H1 (cell line): ENCODE measurements around the gene PTPRJ. TPM values are rescaled to one million over a fixed set of nuclear protein-coding genes. Genes with fewer than 3 reads are reported as not detected.

Experiments
- CTCF ChIA-PET: fragments of 300-600 bp; sonication (Branson Sonifier 250); formaldehyde crosslinking; loops from one replicate; lab custom pipeline; 2021; ENCODE audit not compliant: partially characterized antibody; lab: Charles Lee
- POLR2A ChIA-PET: fragments of 300-600 bp; sonication (Branson Sonifier 250); formaldehyde crosslinking; loops from one replicate; lab custom pipeline; 2021; ENCODE audit warnings: inconsistent platforms; ENCODE audit not compliant: partially characterized antibody; lab: Charles Lee
- DNase-seq, 2 experiments: peaks; one replicate each; pipeline versions ENCODE4 v3.0.0 to v3.0.0-alpha.2; 2010 to 2022; ENCODE audit warnings: low spot score in 2 of 2, low read depth in 1 of 2, mixed read lengths in 1 of 2
- FAIRE-seq: peaks from 2 replicates; lab custom pipeline; 2011; peaks lifted over from hg19 to GRCh38; lab: Jason Lieb, UNC
- H2AFZ ChIP-seq: 2 replicates; pipeline ENCODE4 v1.8.1; 2012; ENCODE audit warnings: low read length, inconsistent platforms
- H2AK5ac ChIP-seq: 2 replicates; pipeline ENCODE4 v1.6.1; 2013; ENCODE audit warnings: low read depth, low read length
- H2BK120ac ChIP-seq: replicated peaks from 2 replicates; pipeline ENCODE3; 2013; ENCODE audit warnings: low read depth, low read length, inconsistent platforms
- H2BK12ac ChIP-seq: 2 replicates; pipeline ENCODE4 v1.6.1; 2013; ENCODE audit warnings: low read depth, low read length
- H2BK15ac ChIP-seq: 2 replicates; pipeline ENCODE4 v1.6.1; 2013; ENCODE audit warnings: low read length
- H2BK20ac ChIP-seq: 2 replicates; pipeline ENCODE4 v1.6.1; 2013; ENCODE audit warnings: low read length
- H2BK5ac ChIP-seq: 2 replicates; pipeline ENCODE4 v1.6.1; 2013; ENCODE audit warnings: low read depth, low read length
- H3K14ac ChIP-seq: 2 replicates; pipeline ENCODE4 v1.6.1; 2013; ENCODE audit warnings: inconsistent platforms; ENCODE audit not compliant: insufficient read length
- H3K18ac ChIP-seq: 2 replicates; pipeline ENCODE4 v1.6.1; 2013; ENCODE audit warnings: low read length; ENCODE audit errors: extremely low read depth
- H3K23ac ChIP-seq: 2 replicates; pipeline ENCODE4 v1.6.1; 2013; ENCODE audit warnings: inconsistent platforms; ENCODE audit not compliant: insufficient read length
- H3K23me2 ChIP-seq: 2 replicates; pipeline ENCODE4 v1.6.1; 2013; ENCODE audit warnings: low read depth, low read length
- H3K27ac ChIP-seq: 2 replicates; pipeline ENCODE4 v1.6.1; 2011; ENCODE audit warnings: low read depth, low read length, inconsistent platforms
- H3K27me3 ChIP-seq, 4 experiments: replicated peaks in 1 of 4; 1 replicate in 1 of 4; 2 replicates in 3 of 4; pipeline versions ENCODE4 v1.6.1 to v1.8.1; 2011 to 2013; ENCODE audit warnings: low read length in 3 of 4, mild to moderate bottlenecking in 3 of 4, inconsistent platforms in 2 of 4, mixed read lengths in 2 of 4, moderate library complexity in 1 of 4; ENCODE audit not compliant: control insufficient read depth in 3 of 4, insufficient read depth in 3 of 4; ENCODE audit errors: extremely low read depth in 1 of 4
- H3K36me3 ChIP-seq, 4 experiments: 2 replicates each; pipeline versions ENCODE4 v1.6.1 to v1.8.1; 2011 to 2013; ENCODE audit warnings: mild to moderate bottlenecking in 4 of 4, low read length in 3 of 4, moderate library complexity in 2 of 4, control low read depth in 1 of 4, inconsistent platforms in 1 of 4; ENCODE audit not compliant: insufficient read depth in 4 of 4, control insufficient read depth in 2 of 4
- H3K4ac ChIP-seq: replicated peaks from 2 replicates; pipeline ENCODE3; 2013; ENCODE audit warnings: low read length, low read depth, mixed read lengths, inconsistent platforms; ENCODE audit not compliant: insufficient read length
- H3K4me1 ChIP-seq, 4 experiments: replicated peaks in 1 of 4; 1 replicate in 1 of 4; 2 replicates in 3 of 4; pipeline versions ENCODE4 v1.6.1 to v1.8.1; 2011 to 2013; ENCODE audit warnings: low read length in 3 of 4, inconsistent platforms in 2 of 4, mixed read lengths in 1 of 4; ENCODE audit not compliant: insufficient read depth in 4 of 4, control insufficient read depth in 3 of 4
- H3K4me2 ChIP-seq, 2 experiments: 2 replicates each; pipeline versions ENCODE4 v1.6.1 to v1.8.1; 2011 to 2013; ENCODE audit warnings: low read depth in 2 of 2, low read length in 2 of 2, control low read depth in 1 of 2, inconsistent platforms in 1 of 2, mild to moderate bottlenecking in 1 of 2; ENCODE audit not compliant: insufficient read depth in 1 of 2
- H3K4me3 ChIP-seq, 4 experiments: fragments of 200-600, 300-600 bp in 1 of 4; sonication (generic), shearing (Covaris generic), sonication (Bioruptor Twin) in 1 of 4; 2 replicates each; pipeline versions ENCODE4 v1.5.1 to v1.8.1; 2011 to 2016; ENCODE audit warnings: low read length in 4 of 4, low read depth in 3 of 4, control low read depth in 2 of 4, inconsistent platforms in 2 of 4, mild to moderate bottlenecking in 2 of 4, mixed read lengths in 1 of 4, moderate library complexity in 1 of 4; ENCODE audit not compliant: insufficient read depth in 2 of 4; ENCODE audit errors: extremely low read depth in 1 of 4
- H3K56ac ChIP-seq: replicated peaks from 2 replicates; pipeline ENCODE3; 2013; ENCODE audit warnings: low read depth, mild to moderate bottlenecking, mixed read lengths, low read length, inconsistent platforms; ENCODE audit not compliant: insufficient read length
- H3K79me1 ChIP-seq: 2 replicates; pipeline ENCODE4 v1.6.1; 2013; ENCODE audit warnings: low read depth, low read length, control low read depth
- H3K79me2 ChIP-seq, 2 experiments: 2 replicates each; pipeline versions ENCODE4 v1.6.1 to v1.8.1; 2012 to 2013; ENCODE audit warnings: low read length in 2 of 2, mild to moderate bottlenecking in 2 of 2, inconsistent platforms in 1 of 2; ENCODE audit not compliant: insufficient read depth in 2 of 2, control insufficient read depth in 1 of 2
- H3K9ac ChIP-seq, 4 experiments: replicated peaks in 1 of 4; 1 replicate in 1 of 4; 2 replicates in 3 of 4; pipeline versions ENCODE4 v1.6.1 to v1.8.1; 2011 to 2013; ENCODE audit warnings: low read depth in 3 of 4, low read length in 3 of 4, control low read depth in 2 of 4, mild to moderate bottlenecking in 2 of 4, moderate library complexity in 2 of 4, inconsistent platforms in 1 of 4; ENCODE audit errors: extremely low read depth in 1 of 4
- H3K9me3 ChIP-seq, 2 experiments: 2 replicates each; pipeline versions ENCODE4 v1.6.1 to v1.8.1; 2012 to 2013; ENCODE audit warnings: mild to moderate bottlenecking in 2 of 2, moderate library complexity in 2 of 2, control low read depth in 1 of 2, inconsistent platforms in 1 of 2, low read depth in 1 of 2, low read length in 1 of 2, mixed read lengths in 1 of 2; ENCODE audit not compliant: insufficient read depth in 2 of 2
- H4K20me1 ChIP-seq, 2 experiments: replicated peaks in 1 of 2; 2 replicates each; pipeline versions ENCODE3 to v1.8.1; 2011 to 2013; ENCODE audit warnings: inconsistent platforms in 2 of 2, low read length in 2 of 2, mild to moderate bottlenecking in 1 of 2; ENCODE audit not compliant: insufficient read depth in 2 of 2, control insufficient read depth in 1 of 2
- H4K5ac ChIP-seq: 2 replicates; pipeline ENCODE4 v1.6.1; 2013; ENCODE audit warnings: low read length, low read depth, mixed read lengths, inconsistent platforms; ENCODE audit not compliant: insufficient read length
- H4K8ac ChIP-seq: 2 replicates; pipeline ENCODE4 v1.8.0; 2013; ENCODE audit warnings: mild to moderate bottlenecking, moderate library complexity, low read length, inconsistent platforms; ENCODE audit not compliant: insufficient read depth; ENCODE audit errors: extremely low read depth
- H4K91ac ChIP-seq: replicated peaks from 2 replicates; pipeline ENCODE3; 2013; ENCODE audit warnings: low read length, mixed read lengths, inconsistent platforms; ENCODE audit not compliant: insufficient read length
- ATF2 ChIP-seq: IDR thresholded peaks from 2 replicates; pipeline ENCODE4 v1.6.1; 2012; ENCODE audit warnings: low read length, inconsistent platforms
- BCL11A ChIP-seq, 2 experiments: IDR thresholded peaks; one replicate each; pipeline ENCODE4 v1.6.1; 2011; ENCODE audit warnings: low read depth in 2 of 2, low read length in 2 of 2, mild to moderate bottlenecking in 2 of 2
- CHD2 ChIP-seq: IDR thresholded peaks from 2 replicates; pipeline ENCODE4 v1.6.1; 2012; ENCODE audit warnings: low read length, improper control_type of control experiment
- E2F6 ChIP-seq: IDR thresholded peaks from 2 replicates; pipeline ENCODE4 v1.6.1; 2012; ENCODE audit warnings: inconsistent platforms
- EZH2 ChIP-seq: fragments of 200-600 bp; sonication (generic); IDR thresholded peaks from 2 replicates; pipeline ENCODE4 v1.7.1; 2012; ENCODE audit warnings: low read depth, mild to moderate bottlenecking, moderate library complexity, low read length, inconsistent platforms; ENCODE audit not compliant: severe bottlenecking
- GTF2F1 ChIP-seq: IDR thresholded peaks from 2 replicates; pipeline ENCODE4 v1.6.1; 2012; ENCODE audit warnings: low read depth, low read length, improper control_type of control experiment, borderline replicate concordance
- HDAC6 ChIP-seq: IDR thresholded peaks from one replicate; pipeline ENCODE4 v1.7.1; 2012; ENCODE audit warnings: low read depth, mild to moderate bottlenecking, inconsistent platforms, low read length, moderate library complexity
- JUND ChIP-seq: IDR thresholded peaks from 2 replicates; pipeline ENCODE4 v1.6.1; 2011; ENCODE audit warnings: mild to moderate bottlenecking, improper control_type of control experiment, low read length
- KDM4A ChIP-seq: IDR thresholded peaks from one replicate; pipeline ENCODE4 v1.7.1; 2012; ENCODE audit warnings: low read depth, mild to moderate bottlenecking, moderate library complexity, low read length, inconsistent platforms; ENCODE audit not compliant: severe bottlenecking
- RXRA ChIP-seq: IDR thresholded peaks from 2 replicates; pipeline ENCODE4 v1.6.1; 2011; ENCODE audit warnings: low read depth, mild to moderate bottlenecking, low read length, moderate library complexity; ENCODE audit not compliant: insufficient read depth
- TCF12 ChIP-seq: IDR thresholded peaks from 2 replicates; pipeline ENCODE4 v1.6.1; 2011; ENCODE audit warnings: low read depth, mild to moderate bottlenecking, low read length
- WGBS, 2 experiments: shearing (Covaris generic) in 1 of 2; methylation state at CpG; one replicate each; pipeline versions ENCODE4 v1.1.6 to v1.1.7; 2013 to 2015; ENCODE audit warnings: low lambda C conversion rate in 2 of 2, mixed read lengths in 2 of 2, inconsistent platforms in 1 of 2, low coverage in 1 of 2, missing lambda C conversion rate in 1 of 2; ENCODE audit not compliant: insufficient replicate concordance in 2 of 2, insufficient coverage in 1 of 2, insufficient read length in 1 of 2; ENCODE audit errors: extremely low coverage in 1 of 2, missing lambda C conversion rate in 1 of 2; 5-methylcytosine and 5-hydroxymethylcytosine counted together
- polyA plus RNA-seq, 7 experiments: library from polyadenylated mRNA; depleted of rRNA in 3 of 7; stranded (reverse) in 5 of 7; unstranded in 2 of 7; fragments of >200 nt in 5 of 7; fragments of 200-250 nt in 2 of 7; gene quantifications; 1 replicate in 5 of 7; 2 replicates in 1 of 7; 4 replicates in 1 of 7; pipeline versions ENCODE4 v1.2.1 to v1.2.3, GENCODE V29; 2011 to 2013; ENCODE audit warnings: missing spikeins in 2 of 7, mixed read lengths in 2 of 7
- total RNA-seq: library from RNA; stranded (reverse); fragmentation: NEBNext Ultra II Directional; extraction: Animal tissue kit (Norgen Biotek cat#: 25700); gene quantifications from 2 replicates; pipeline ENCODE4 v1.2.1, GENCODE V29; 2021

PTPRJ gene
- total and polyA plus RNA-seq, 2 of the 8 experiments (the other 6 are each of a cell fraction or from before 2014, with no cell fraction given) = 4.4 to 22.6 TPM

- no peak overlapping the region for H4K91ac ChIP-seq
- H3K18ac ChIP-seq = no peak overlapping the region
- H3K79me2 ChIP-seq = peaks cover 0 to 47% of the 10 kb centered on the region in 2 experiments; a peak in 2 of 4 replicates
- no peaks in the 10 kb centered on the region for H4K20me1 ChIP-seq
- H2AFZ ChIP-seq = no peak overlapping the region
- no peak overlapping the region for H3K27ac ChIP-seq
- no peak overlapping the region for H2BK15ac ChIP-seq
- H2BK12ac ChIP-seq = no peak overlapping the region
- H3K4me1 ChIP-seq = peaks cover 0 to 12% (median 7%) of the 10 kb centered on the region in 4 experiments; a peak in 4 of 7 replicates
- no peak overlapping the region for H3K4ac ChIP-seq
- POLR2A ChIA-PET = interaction anchor here (1.0 to 1.2 kb wide), 2 partner anchors 12 to 48 kb away, joined by 3 read pairs; partner anchors contain the start of gene PTPRJ
- no peak overlapping the region for H3K56ac ChIP-seq
- no peak overlapping the region for H2BK20ac ChIP-seq
- H3K23ac ChIP-seq = no peak overlapping the region
- 91% methylated on average over 6 of the region's 6 CpGs; no CpG with 5 or more reads in 1 of the 2 experiments for WGBS, 2 experiments
- no peak overlapping the region for H4K5ac ChIP-seq
- CTCF ChIA-PET = interaction anchor here (1.0 kb wide), 1 partner anchor 10 kb away, joined by 3 read pairs; no protein-coding TSS in a partner anchor
- H3K9ac ChIP-seq = no peak overlapping the region
- H3K4me3 ChIP-seq = no peak overlapping the region
- no peaks in the 10 kb centered on the region for H3K23me2 ChIP-seq
- H3K36me3 ChIP-seq = no peaks in the 10 kb centered on the region
- no peaks in the 10 kb centered on the region for H3K9me3 ChIP-seq
- no peak overlapping the region for H3K14ac ChIP-seq
- no peak overlapping the region for H2BK120ac ChIP-seq
- FAIRE-seq (no peak), DNase-seq (no peak)
- no peak overlapping the region for H4K8ac ChIP-seq
- H2AK5ac ChIP-seq = no peak overlapping the region
- no peak overlapping the region; a peak in 1 of 4 replicates for H3K4me2 ChIP-seq
- H3K79me1 ChIP-seq = no peaks in the 10 kb centered on the region
- no peak overlapping the region for H2BK5ac ChIP-seq
- no peaks in the 10 kb centered on the region for H3K27me3 ChIP-seq
- TF ChIP-seq BCL11A (IDR thresholded peaks at IDR 0.05; ENCODE audit: low read depth in 2 of 2, low read length in 2 of 2) = no peak
- no peak for TF ChIP-seq EZH2
- TF ChIP-seq GTF2F1 = no peak
- no peak for TF ChIP-seq ATF2
- no peak for TF ChIP-seq KDM4A
- no peak for TF ChIP-seq HDAC6
- no peak for TF ChIP-seq RXRA
- no peak for TF ChIP-seq CHD2
- no peak for TF ChIP-seq JUND
- no peak for TF ChIP-seq TCF12
- TF ChIP-seq E2F6 = no peak
These were observed 11.5 kb downstream of the PTPRJ start for GRCh38 chr11:47991894-47992293.
